ENCODE data around the gene HDGF.

The HDGF gene

DNA sequence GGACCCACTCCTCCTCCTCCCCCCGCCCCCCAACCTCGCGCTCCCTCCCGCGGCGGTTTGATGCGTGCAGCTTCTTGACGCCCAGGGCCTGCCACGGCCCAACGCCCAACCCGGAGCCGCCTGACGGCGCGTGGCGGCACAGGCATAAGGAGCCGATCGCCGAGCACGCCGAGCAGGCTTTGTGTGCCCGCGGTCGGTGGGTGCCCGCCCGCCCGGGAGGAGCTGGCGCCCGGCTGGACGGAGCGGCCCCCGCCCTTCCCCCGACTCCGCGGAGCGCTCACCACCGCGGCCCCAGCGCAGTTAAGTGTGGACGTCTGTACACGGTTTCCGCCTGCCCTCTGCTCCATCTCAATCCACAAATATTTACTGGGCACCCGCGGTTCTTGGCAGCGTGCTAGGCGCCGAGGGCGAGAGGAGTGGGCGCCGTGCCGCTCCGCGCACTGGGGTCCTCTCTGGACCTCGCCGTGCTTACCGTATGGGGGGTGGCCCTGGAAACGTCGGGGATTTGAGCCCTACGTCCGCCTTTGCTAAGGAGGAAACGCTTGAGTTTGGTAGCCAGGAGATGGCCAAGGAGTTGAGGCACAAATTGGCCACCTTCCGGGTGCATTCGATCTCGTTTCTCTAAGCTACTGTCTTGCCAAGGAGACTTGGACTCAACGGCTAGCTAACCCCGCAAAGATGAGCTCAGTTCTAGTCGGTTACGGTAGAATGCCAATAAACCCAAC, 444 bp upstream of the HDGF start:
- WGBS = under 1% methylated on average over 68 of the region's 68 CpGs

GRCh38 chr1:156750711-156751450, 594 bp downstream of the HDGF start:
- Histone ChIP-seq H3K27ac (ENCODE audit: low read depth, low read length) (peak overlapping the region; percentile 85), H3K36me3 (ENCODE audit: insufficient read depth, low read length) (no peaks in the 10 kb centered on the region; the same call in 1 of the 2 replicates), H3K4me3 (ENCODE audit: low read length) (peak overlapping the region; percentile 93), H3K27me3 (ENCODE audit: insufficient read depth, low read length) (no peaks in the 10 kb centered on the region), H3K9ac (ENCODE audit: low read depth, low read length) (peak overlapping the region; percentile 95), H3K9me3 (ENCODE audit: insufficient read depth, low read depth, low read length) (no peaks in the 10 kb centered on the region), H3K4me1 (ENCODE audit: insufficient read depth, low read length) (peaks cover 39% of the 10 kb centered on the region)
- under 1% methylated on average over 64 of the region's 64 CpGs for WGBS

More for the DNA sequence above, 444 bp upstream of the HDGF start:
- Histone ChIP-seq H3K4me3 (ENCODE audit: low read length) (peak overlapping the region; percentile 93), H3K27me3 (ENCODE audit: insufficient read depth, low read length) (no peaks in the 10 kb centered on the region), H3K4me1 (ENCODE audit: insufficient read depth, low read length) (peaks cover 33% of the 10 kb centered on the region), H3K9ac (ENCODE audit: low read depth, low read length) (peak overlapping the region; percentile 96), H3K27ac (ENCODE audit: low read depth, low read length) (peak overlapping the region; percentile 97), H3K36me3 (ENCODE audit: insufficient read depth, low read length) (no peaks in the 10 kb centered on the region; the same call in 1 of the 2 replicates), H3K9me3 (ENCODE audit: insufficient read depth, low read depth, low read length) (no peaks in the 10 kb centered on the region)

DNA sequence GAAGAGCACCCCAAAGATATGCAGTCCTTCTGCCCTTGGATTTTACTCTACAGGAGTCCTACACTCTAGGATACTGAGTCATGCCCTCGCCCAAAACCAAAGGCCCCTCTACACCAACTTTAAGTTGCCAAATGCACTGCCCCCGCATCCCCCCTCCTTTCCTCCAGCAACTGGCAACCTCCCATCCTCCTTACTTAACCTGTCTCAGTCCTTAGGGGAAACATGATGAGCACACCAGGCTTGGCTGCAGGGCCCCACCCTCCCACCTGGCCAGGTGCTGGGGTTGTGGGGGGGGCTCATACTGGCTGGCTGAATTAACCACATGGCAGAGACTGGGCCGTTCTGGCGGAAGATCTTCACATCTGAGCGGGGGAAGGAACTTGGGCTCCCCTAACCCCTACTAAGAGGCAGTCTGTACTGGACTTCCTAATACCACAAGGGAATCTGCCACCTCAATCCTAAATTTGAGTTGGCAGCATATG, 1.2 kb downstream of the HDGF start:
- H3K9me3 ChIP-seq (ENCODE audit: insufficient read depth, low read depth, low read length) = no peaks in the 10 kb centered on the region
- H3K27me3 ChIP-seq (ENCODE audit: insufficient read depth, low read length) = no peaks in the 10 kb centered on the region
- H3K9ac ChIP-seq (ENCODE audit: low read depth, low read length) = peak overlapping the region; percentile 95
- WGBS = 9% methylated on average over 5 of the region's 5 CpGs
- peak overlapping the region; percentile 93 for H3K4me3 ChIP-seq (ENCODE audit: low read length)
- peaks cover 45% of the 10 kb centered on the region for H3K4me1 ChIP-seq (ENCODE audit: insufficient read depth, low read length)
- H3K27ac ChIP-seq (ENCODE audit: low read depth, low read length) = peak overlapping the region; percentile 85
- peaks cover 6% of the 10 kb centered on the region for H3K36me3 ChIP-seq (ENCODE audit: insufficient read depth, low read length)

DNA sequence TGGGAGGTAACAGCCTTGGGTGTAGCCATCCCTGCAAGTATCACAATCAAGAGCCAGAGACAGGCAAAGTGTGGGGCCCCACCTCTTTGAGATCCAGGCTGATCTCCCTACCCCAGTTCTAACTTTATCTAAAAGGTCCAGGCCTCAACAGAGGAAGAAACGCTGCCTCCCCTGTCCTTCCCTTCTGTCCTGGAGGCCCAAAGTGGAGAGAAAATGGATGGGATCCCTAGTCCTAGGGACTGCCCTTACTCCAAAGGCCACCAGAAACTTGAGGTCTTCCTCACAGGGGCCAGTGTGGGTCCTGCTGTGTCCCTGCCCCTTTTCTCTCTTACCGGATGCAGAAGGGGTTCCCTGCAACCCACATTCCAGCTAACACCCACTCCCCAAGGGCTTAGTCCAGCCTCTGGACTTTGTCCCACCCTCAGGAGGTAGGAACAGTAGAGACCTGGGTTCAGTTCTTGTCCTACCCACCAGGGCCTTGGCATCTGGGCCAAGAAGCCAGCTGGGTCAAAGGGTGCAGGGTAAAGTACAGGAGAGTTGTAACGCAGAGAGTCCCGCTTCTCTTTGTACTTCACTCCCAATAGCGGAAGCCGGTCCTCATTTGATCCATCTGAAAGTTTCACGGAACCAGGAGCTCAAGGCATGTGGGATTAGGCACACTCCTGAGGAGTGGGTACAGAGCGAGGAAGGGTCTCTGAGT, 1.9 kb downstream of the HDGF start:
- Histone ChIP-seq H3K4me3 (ENCODE audit: low read length) (peak overlapping the region; percentile 93), H3K27me3 (ENCODE audit: insufficient read depth, low read length) (no peaks in the 10 kb centered on the region), H3K9me3 (ENCODE audit: insufficient read depth, low read depth, low read length) (no peaks in the 10 kb centered on the region), H3K9ac (ENCODE audit: low read depth, low read length) (peak overlapping the region; percentile 95; the same call in 1 of the 2 replicates), H3K36me3 (ENCODE audit: insufficient read depth, low read length) (peaks cover 13% of the 10 kb centered on the region), H3K4me1 (ENCODE audit: insufficient read depth, low read length) (peaks cover 48% of the 10 kb centered on the region), H3K27ac (ENCODE audit: low read depth, low read length) (no peak overlapping the region; the same call in 1 of the 2 replicates)
- 80% methylated on average over 8 of the region's 8 CpGs for WGBS

DNA sequence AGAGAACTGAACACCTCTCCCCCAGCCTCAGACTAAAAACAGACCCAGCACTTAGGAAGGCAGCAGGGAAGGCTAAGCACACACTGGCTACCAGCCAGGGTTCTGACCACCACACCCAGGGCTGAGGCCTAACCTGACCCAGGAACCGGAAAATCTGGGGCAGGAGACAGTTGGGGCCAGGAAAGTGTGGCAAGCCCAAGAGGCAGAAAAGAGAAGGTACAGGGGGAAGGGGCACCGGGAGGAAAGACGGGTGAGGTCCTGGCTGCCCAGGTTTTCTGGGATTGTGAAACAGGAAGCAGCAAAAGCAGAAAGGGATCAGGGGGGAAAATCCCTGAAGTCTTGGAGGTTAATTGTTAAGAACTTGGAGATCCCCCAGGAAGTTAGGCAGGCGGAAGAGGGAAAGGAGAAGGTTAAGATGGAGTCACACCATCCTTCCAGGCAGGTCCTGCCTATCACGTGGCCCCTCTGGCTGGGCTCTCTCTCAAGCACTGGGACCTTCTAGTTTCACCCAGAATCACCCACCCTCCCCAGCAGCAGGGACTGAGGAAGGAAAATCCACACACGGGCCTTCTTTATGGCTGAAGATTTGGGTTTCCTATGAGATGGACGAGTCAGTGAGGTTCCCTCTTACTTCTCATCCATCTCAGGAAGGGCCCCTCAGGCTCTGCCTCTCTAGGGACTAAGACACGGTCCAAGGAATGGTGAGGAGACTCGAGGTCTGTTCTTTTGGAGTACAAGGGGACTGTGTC, 2.6 kb downstream of the HDGF start:
- 65% methylated on average over 7 of the region's 9 CpGs for WGBS
- Histone ChIP-seq H3K27me3 (ENCODE audit: insufficient read depth, low read length) (no peaks in the 10 kb centered on the region), H3K27ac (ENCODE audit: low read depth, low read length) (peak overlapping the region; percentile 100), H3K36me3 (ENCODE audit: insufficient read depth, low read length) (peaks cover 17% of the 10 kb centered on the region), H3K9me3 (ENCODE audit: insufficient read depth, low read depth, low read length) (no peaks in the 10 kb centered on the region), H3K9ac (ENCODE audit: low read depth, low read length) (peak overlapping the region; percentile 95; the same call in 1 of the 2 replicates), H3K4me3 (ENCODE audit: low read length) (peak overlapping the region; percentile 93; the same call in 1 of the 2 replicates), H3K4me1 (ENCODE audit: insufficient read depth, low read length) (peaks cover 48% of the 10 kb centered on the region)

DNA sequence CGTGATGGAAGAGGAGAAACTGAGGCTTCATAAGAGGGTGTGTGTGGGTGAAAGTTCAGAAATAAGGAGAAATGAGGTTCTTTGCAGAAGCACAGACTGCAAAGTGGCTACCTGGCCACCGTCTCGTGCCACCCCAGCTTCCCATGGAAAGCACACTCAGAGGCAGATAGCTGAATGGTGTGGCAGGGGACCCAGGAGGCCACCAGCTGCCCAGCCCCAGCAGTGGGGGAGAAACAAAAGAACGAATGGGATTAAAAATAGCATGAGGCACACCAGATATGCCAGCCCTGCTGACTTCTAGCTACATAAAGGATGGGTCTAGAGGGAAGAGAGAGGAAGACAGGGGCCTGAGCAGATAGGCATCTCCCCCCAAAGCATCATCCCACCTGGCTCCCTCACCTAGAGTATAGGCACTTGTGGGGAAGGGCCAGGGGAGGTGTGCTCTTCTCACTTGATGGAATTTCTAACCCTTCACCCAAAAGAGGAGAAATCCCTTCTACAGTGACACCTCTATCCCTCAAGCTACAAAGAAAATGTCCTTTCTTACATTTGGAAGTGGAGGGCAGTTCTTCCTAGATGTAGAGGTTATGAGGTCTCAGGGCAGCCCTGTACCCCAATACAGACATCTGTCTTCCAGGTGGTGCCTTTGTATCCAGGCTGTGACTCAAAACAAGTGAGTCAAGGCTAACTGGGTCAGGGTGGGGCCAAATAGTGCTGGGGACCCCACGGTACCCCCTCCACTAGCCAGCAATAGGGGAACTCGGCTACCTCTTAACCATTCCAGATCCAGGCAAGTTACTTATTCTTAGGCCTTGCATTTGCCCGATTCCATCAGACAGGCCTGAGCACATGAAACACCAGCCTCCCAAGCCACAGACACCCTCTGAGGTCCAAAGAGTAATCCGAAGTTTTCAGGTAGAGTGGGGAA, 3.5 kb downstream of the HDGF start:
- no peaks in the 10 kb centered on the region for H3K9me3 ChIP-seq (ENCODE audit: insufficient read depth, low read depth, low read length)
- WGBS = 42% methylated on average over 7 of the region's 8 CpGs
- peak overlapping the region; percentile 71 for H3K4me3 ChIP-seq (ENCODE audit: low read length)
- H3K4me1 ChIP-seq (ENCODE audit: insufficient read depth, low read length) = peaks cover 48% of the 10 kb centered on the region
- peaks cover 25% of the 10 kb centered on the region for H3K36me3 ChIP-seq (ENCODE audit: insufficient read depth, low read length)
- peak overlapping the region; percentile 72 for H3K9ac ChIP-seq (ENCODE audit: low read depth, low read length)
- peak overlapping the region; percentile 100 for H3K27ac ChIP-seq (ENCODE audit: low read depth, low read length)
- no peaks in the 10 kb centered on the region for H3K27me3 ChIP-seq (ENCODE audit: insufficient read depth, low read length)

GRCh38 chr1:156746728-156747631, 4.5 kb downstream of the HDGF start:
- Histone ChIP-seq H3K27me3 (ENCODE audit: insufficient read depth, low read length) (no peaks in the 10 kb centered on the region), H3K4me1 (ENCODE audit: insufficient read depth, low read length) (peaks cover 48% of the 10 kb centered on the region), H3K9me3 (ENCODE audit: insufficient read depth, low read depth, low read length) (no peaks in the 10 kb centered on the region), H3K9ac (ENCODE audit: low read depth, low read length) (peak overlapping the region; percentile 99), H3K4me3 (ENCODE audit: low read length) (peak overlapping the region; percentile 71), H3K36me3 (ENCODE audit: insufficient read depth, low read length) (peaks cover 35% of the 10 kb centered on the region), H3K27ac (ENCODE audit: low read depth, low read length) (peak overlapping the region; percentile 100)
- under 1% methylated on average over 16 of the region's 29 CpGs for WGBS

DNA sequence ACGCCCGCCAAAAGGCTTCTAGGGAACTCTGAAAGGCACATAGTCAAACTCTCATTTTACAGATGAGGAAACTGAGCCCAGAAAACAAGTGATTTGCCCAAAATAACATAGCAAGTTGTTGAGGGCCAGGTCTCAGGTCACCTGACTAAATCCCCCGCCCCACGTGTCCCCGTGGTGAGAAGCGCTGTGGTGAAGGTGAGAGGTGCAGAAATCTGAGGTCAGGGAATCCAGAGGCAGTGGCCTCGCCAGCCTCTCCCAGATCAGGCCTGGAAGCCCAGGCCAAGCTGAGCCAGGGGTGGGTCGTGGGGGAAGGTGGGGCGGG, 5.1 kb downstream of the HDGF start:
- no peaks in the 10 kb centered on the region for H3K27me3 ChIP-seq (ENCODE audit: insufficient read depth, low read length)
- peaks cover 54% of the 10 kb centered on the region for H3K4me1 ChIP-seq (ENCODE audit: insufficient read depth, low read length)
- 26% methylated on average over 9 of the region's 9 CpGs for WGBS
- H3K36me3 ChIP-seq (ENCODE audit: insufficient read depth, low read length) = peaks cover 40% of the 10 kb centered on the region
- peak overlapping the region; percentile 71 for H3K4me3 ChIP-seq (ENCODE audit: low read length)
- H3K9me3 ChIP-seq (ENCODE audit: insufficient read depth, low read depth, low read length) = no peaks in the 10 kb centered on the region
- H3K9ac ChIP-seq (ENCODE audit: low read depth, low read length) = peak overlapping the region; percentile 45; the same call in 1 of the 2 replicates
- H3K27ac ChIP-seq (ENCODE audit: low read depth, low read length) = peak overlapping the region; percentile 100

GRCh38 chr1:156745881-156746280, 5.6 kb downstream of the HDGF start:
- peaks cover 40% of the 10 kb centered on the region for H3K36me3 ChIP-seq (ENCODE audit: insufficient read depth, low read length)
- peak overlapping the region; percentile 100 for H3K27ac ChIP-seq (ENCODE audit: low read depth, low read length)
- peak overlapping the region; percentile 71; the same call in 1 of the 2 replicates for H3K4me3 ChIP-seq (ENCODE audit: low read length)
- H3K27me3 ChIP-seq (ENCODE audit: insufficient read depth, low read length) = no peaks in the 10 kb centered on the region
- peak overlapping the region; percentile 45; the same call in 1 of the 2 replicates for H3K9ac ChIP-seq (ENCODE audit: low read depth, low read length)
- peaks cover 55% of the 10 kb centered on the region for H3K4me1 ChIP-seq (ENCODE audit: insufficient read depth, low read length)
- H3K9me3 ChIP-seq (ENCODE audit: insufficient read depth, low read depth, low read length) = no peaks in the 10 kb centered on the region
- 91% methylated on average over 3 of the region's 3 CpGs for WGBS

Data from HUES64 (cell line).